Cortex of kidney (tissue), 1 donor: ENCODE data around the gene FECH.
"Not testable (repeated sequence)": the region's sequence is repeated elsewhere in the genome, so short reads cannot be mapped to it uniquely, and the experiment has no call there.

Experiments
- DNase-seq: peaks from one replicate; lab custom pipeline; 2025; lab: John Stamatoyannopoulos, UW

The FECH gene, protein sequence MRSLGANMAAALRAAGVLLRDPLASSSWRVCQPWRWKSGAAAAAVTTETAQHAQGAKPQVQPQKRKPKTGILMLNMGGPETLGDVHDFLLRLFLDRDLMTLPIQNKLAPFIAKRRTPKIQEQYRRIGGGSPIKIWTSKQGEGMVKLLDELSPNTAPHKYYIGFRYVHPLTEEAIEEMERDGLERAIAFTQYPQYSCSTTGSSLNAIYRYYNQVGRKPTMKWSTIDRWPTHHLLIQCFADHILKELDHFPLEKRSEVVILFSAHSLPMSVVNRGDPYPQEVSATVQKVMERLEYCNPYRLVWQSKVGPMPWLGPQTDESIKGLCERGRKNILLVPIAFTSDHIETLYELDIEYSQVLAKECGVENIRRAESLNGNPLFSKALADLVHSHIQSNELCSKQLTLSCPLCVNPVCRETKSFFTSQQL

GRCh38 chr18:57586251-57587049 lies at the start of gene FECH:
TSS of gene FECH (minus strand) at chr18:57586702. CDS start at chr18:57586620, 82 bp downstream.
- no peak for DNase-seq

GRCh38 chr18:57635003-57635822 lies 48.7 kb upstream of the FECH start:
- no peak for DNase-seq

DNA sequence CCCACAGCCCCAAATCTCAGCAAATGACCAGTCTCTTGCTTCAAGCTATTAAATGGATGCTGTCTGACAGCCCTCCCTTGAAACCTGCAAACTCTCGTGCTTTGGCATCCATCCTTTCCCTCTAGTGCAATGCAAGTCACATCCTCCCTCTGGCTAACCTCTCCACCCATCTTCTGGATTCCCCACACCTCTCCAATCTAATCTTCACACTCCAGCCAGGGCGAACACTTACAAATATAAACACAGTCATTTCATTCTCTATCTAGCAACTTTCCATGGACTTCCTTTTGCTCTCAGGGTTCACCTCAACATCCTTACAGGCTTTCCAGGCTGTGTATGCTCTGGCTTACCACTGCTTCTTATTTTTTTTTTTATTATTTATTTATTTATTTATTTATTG lies 45.2 kb upstream of the FECH start:
- no peak for DNase-seq

GRCh38 chr18:57630754-57631595 lies 44.5 kb upstream of the FECH start:
- no peak for DNase-seq

- DNase-seq: peak; percentile 47
Measured at GRCh38 chr18:57630002-57630753, 43.7 kb upstream of the FECH start.

- no peak for DNase-seq
Measured at GRCh38 chr18:57629422-57629821, 42.9 kb upstream of the FECH start.

- no peak for DNase-seq
Measured at GRCh38 chr18:57627488-57627887, 41.0 kb upstream of the FECH start.

DNA sequence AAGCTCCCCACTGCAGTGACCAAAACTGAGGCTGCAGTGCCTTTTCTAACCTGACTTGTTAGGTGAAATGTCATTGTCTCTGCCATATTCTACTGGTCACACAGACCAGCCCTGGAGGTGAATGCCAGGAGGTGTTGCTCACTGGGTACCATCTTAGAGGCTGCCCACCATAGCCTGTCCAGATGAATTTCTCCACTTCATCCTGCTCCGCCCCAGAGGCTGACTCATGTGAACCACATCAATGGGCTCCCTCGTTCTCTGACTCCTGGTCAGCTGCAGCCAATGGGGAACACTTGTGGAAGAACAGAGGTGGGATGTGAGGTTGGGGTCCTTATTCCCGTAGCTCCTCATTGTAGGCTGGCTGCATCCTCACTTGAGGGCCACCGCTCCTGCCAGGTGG lies 38.5 kb upstream of the FECH start:
- peak; percentile 6 for DNase-seq

DNA sequence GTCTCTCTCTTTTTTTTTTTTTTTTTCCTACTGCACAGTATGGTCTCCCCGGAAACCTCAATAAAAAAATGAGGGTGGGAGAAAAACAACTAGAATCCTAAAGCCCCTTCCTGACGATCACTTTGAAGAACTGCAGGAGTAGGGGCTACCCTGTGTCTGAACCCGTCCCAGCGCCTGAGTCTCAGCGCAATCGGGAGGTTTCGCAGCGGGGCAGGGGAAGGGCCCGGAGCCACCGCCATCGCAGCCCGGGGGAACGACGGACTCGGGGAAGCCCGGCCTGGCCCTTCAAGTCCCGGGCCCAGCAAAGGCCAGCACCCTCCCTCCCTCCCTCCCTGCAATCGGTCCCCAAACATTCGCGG lies 34.7 kb upstream of the FECH start:
- DNase-seq: no peak

- no peak for DNase-seq
Measured at GRCh38 chr18:57619876-57620275, 33.4 kb upstream of the FECH start.

DNA sequence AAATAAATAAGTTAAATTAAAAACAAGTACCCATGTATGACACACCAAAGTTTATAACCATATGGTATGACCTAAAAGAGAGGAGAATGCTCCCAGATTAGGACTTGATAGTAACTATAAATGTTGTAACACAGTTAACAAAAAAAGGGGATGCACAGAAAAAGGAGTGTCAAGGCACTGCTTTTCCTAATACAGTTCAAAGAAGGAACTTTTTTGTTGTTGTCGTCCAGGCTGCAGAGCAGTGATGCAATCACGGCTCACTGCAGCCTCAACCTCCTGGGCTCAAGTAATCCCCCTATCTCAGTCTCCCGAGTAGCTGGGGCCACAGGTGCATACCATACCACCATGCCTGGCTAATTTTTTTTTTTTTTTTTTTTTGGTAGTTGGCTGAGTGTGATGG lies 32.4 kb upstream of the FECH start:
- DNase-seq: no peak

DNA sequence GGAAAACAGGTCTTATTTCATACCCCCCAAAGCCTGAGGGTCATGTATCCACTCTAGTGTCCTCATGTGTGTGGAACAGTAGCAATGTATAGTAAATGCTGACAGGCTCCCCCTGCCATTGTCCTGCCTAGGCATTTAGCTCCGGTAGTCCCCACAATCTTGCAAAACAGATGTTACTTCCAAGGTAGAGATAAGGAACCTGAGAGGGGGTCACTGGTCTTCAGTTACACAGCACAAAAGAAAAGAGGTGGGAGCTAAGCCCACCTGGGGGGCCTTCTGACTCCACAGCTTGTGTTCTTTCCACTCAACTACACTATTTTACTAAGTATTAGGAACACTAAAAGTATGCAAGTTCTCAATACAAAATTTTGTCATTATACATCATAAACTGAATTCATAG lies 17.4 kb upstream of the FECH start:
- no peak for DNase-seq

GRCh38 chr18:57595347-57595746 lies 8.8 kb upstream of the FECH start:
- no peak for DNase-seq

- not testable (repeated sequence) for DNase-seq
Measured at GRCh38 chr18:57592716-57593115, 6.2 kb upstream of the FECH start.

- DNase-seq: no peak
Measured at GRCh38 chr18:57589161-57589560, 2.7 kb upstream of the FECH start.

GRCh38 chr18:57587098-57587661 lies 678 bp upstream of the FECH start:
- DNase-seq: no peak

DNA sequence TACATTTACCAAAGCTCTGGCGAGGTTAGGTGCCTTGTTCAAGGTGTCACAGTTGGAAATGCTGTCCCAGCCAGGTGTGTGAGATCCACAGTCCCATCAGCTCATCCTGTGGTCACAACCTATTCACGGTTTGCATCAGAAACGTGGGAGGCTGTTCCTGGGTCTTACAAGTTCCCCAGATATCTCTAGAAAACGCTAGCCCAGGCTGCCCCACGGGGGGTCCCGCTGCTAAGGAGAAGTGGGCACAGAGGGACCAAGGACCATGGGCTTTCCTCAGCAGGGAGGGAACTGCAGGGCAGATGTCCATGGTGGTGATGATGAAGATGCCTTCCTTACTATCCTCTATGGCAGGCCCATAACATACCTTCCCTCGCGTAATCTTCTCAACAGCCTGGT lies 649 bp downstream of the FECH start:
- no peak for DNase-seq

GRCh38 chr18:57585421-57585820 lies 1.1 kb downstream of the FECH start:
- no peak for DNase-seq

- DNase-seq: no peak
Measured at GRCh38 chr18:57584444-57584843, 2.1 kb downstream of the FECH start.

- DNase-seq: no peak
Measured at GRCh38 chr18:57583297-57583835, 3.1 kb downstream of the FECH start.
